Cardiac muscle cell (in vitro differentiated cells and primary cell): ENCODE measurements around the gene MAST4. TPM values are rescaled to one million over a fixed set of nuclear protein-coding genes. Genes with fewer than 3 reads are reported as not detected.

Source experiments
- DNase-seq, 2 donors: peaks; one replicate each; pipeline versions ENCODE4 v3.0.0 to v3.0.0-alpha.2; 2010 to 2017; ENCODE audit warnings: low read depth in 1 of 2, low spot score in 1 of 2
- H3K27ac ChIP-seq: fragments of 200-600 bp; sonication (generic); 2 replicates; pipeline ENCODE4 v1.5.1; 2016
- H3K27me3 ChIP-seq: fragments of 200-600 bp; sonication (generic); 2 replicates; pipeline ENCODE4 v1.6.0; 2016; ENCODE audit warnings: control low read depth
- H3K36me3 ChIP-seq: fragments of 200-600 bp; sonication (generic); 2 replicates; pipeline ENCODE4 v1.5.1; 2016; ENCODE audit warnings: control low read depth
- H3K4me1 ChIP-seq: fragments of 200-600 bp; sonication (generic); 2 replicates; pipeline ENCODE4 v1.8.1; 2017; ENCODE audit warnings: low read depth, mild to moderate bottlenecking, mixed run types
- H3K4me3 ChIP-seq: fragments of 200-600 bp; sonication (generic); 2 replicates; pipeline ENCODE4 v1.5.1; 2016; ENCODE audit warnings: mild to moderate bottlenecking
- H3K9me3 ChIP-seq: fragments of 200-600 bp; sonication (generic); 2 replicates; pipeline ENCODE4 v1.5.1; 2017; ENCODE audit warnings: low read depth, mild to moderate bottlenecking, control low read depth
- CTCF ChIP-seq: IDR thresholded peaks from 2 replicates; pipeline ENCODE4 v1.5.1; 2012; ENCODE audit warnings: low read depth, mild to moderate bottlenecking, low read length
- polyA plus RNA-seq: library from polyadenylated mRNA; unstranded; fragments of >200 nt; fragmentation: Nextera tagmentation; extraction: Ambion mirVana; gene quantifications from 2 replicates; pipeline ENCODE4 v1.2.1, GENCODE V29; 2016
- total RNA-seq: library from RNA; depleted of rRNA; stranded (reverse); fragments of >200 nt; gene quantifications from 2 replicates; pipeline ENCODE4 v1.2.3, GENCODE V29; 2016

Gene MAST4
- total and polyA plus RNA-seq, 2 experiments from 2014 or later: 33.1 to 58.0 TPM

- no peak for DNase-seq
- H3K4me3 ChIP-seq: peak overlapping the region; percentile 78
- peaks cover 39% of the 10 kb centered on the region for H3K4me1 ChIP-seq
- no peaks in the 10 kb centered on the region for H3K27me3 ChIP-seq
- no peaks in the 10 kb centered on the region for H3K36me3 ChIP-seq
- no peak for TF ChIP-seq CTCF
- H3K27ac ChIP-seq: peak overlapping the region; percentile 98
- H3K9me3 ChIP-seq: no peaks in the 10 kb centered on the region
Observed at GRCh38 chr5:67003685-67003934, 407.4 kb downstream of the MAST4 start.

- peak; percentile 95 to 96 for DNase-seq
- Histone ChIP-seq H3K4me1 (peaks cover 39% of the 10 kb centered on the region), H3K9me3 (no peaks in the 10 kb centered on the region), H3K36me3 (no peaks in the 10 kb centered on the region), H3K4me3 (peak overlapping the region; percentile 78), H3K27ac (peak overlapping the region; percentile 98), H3K27me3 (no peaks in the 10 kb centered on the region)
- TF ChIP-seq CTCF: no peak
Observed at GRCh38 chr5:67003935-67004729, 407.9 kb downstream of the MAST4 start.

GRCh38 chr5:67004730-67005350, 408.6 kb downstream of the MAST4 start:
- peak in 1 of 2 donors; percentile 28 for DNase-seq
- TF ChIP-seq CTCF: no peak
- H3K4me3 ChIP-seq: peak overlapping the region; percentile 78
- H3K27ac ChIP-seq: peak overlapping the region; percentile 98
- peaks cover 39% of the 10 kb centered on the region for H3K4me1 ChIP-seq
- H3K36me3 ChIP-seq: no peaks in the 10 kb centered on the region
- no peaks in the 10 kb centered on the region for H3K9me3 ChIP-seq
- H3K27me3 ChIP-seq: no peaks in the 10 kb centered on the region

GRCh38 chr5:67005737-67006499, 409.7 kb downstream of the MAST4 start:
- H3K36me3 ChIP-seq: no peaks in the 10 kb centered on the region

GRCh38 chr5:67006500-67006848, 410.3 kb downstream of the MAST4 start:
- Histone ChIP-seq H3K4me3 (peak overlapping the region; percentile 78), H3K9me3 (no peaks in the 10 kb centered on the region), H3K36me3 (no peaks in the 10 kb centered on the region), H3K27me3 (no peaks in the 10 kb centered on the region), H3K27ac (no peak overlapping the region), H3K4me1 (peaks cover 50% of the 10 kb centered on the region)
- no peak for TF ChIP-seq CTCF
- no peak for DNase-seq

More at GRCh38 chr5:67005737-67006499, 409.7 kb downstream of the MAST4 start:
- Histone ChIP-seq H3K4me1 (peaks cover 48% of the 10 kb centered on the region), H3K27ac (peak overlapping the region; percentile 98), H3K4me3 (peak overlapping the region; percentile 78), H3K27me3 (no peaks in the 10 kb centered on the region), H3K9me3 (no peaks in the 10 kb centered on the region)
- no peak for TF ChIP-seq CTCF
- DNase-seq: no peak
